Measurements from ENCODE around the gene HSPA8.

The HSPA8 gene

GRCh38 chr11:123033895-123034294 is 28.0 kb downstream of the HSPA8 start:
- Histone ChIP-seq H3K27me3 (ENCODE audit: insufficient read depth, low read length, poor library complexity, severe bottlenecking) (no peaks in the 10 kb centered on the region), H4K20me1 (ENCODE audit: insufficient read depth, low read length, poor library complexity, severe bottlenecking) (no peaks in the 10 kb centered on the region), H3K9me3 (ENCODE audit: insufficient read depth, low read depth, low read length) (no peaks in the 10 kb centered on the region), H3F3A (ENCODE audit: low read depth) (no peaks in the 10 kb centered on the region), H3K36me3 (ENCODE audit: insufficient read depth, low read length) (no peaks in the 10 kb centered on the region), H3K4me2 (ENCODE audit: low read depth, low read length, poor library complexity, severe bottlenecking) (no peak overlapping the region), H3K79me2 (ENCODE audit: insufficient read depth, low read length) (no peaks in the 10 kb centered on the region), H3K4me1 (ENCODE audit: insufficient read depth, low read length, poor library complexity, severe bottlenecking) (peaks cover 7% of the 10 kb centered on the region), H3K9ac (ENCODE audit: low read depth, low read length, poor library complexity, severe bottlenecking) (no peak overlapping the region), H3K4me3 (ENCODE audit: low read length, poor library complexity, severe bottlenecking) (no peak overlapping the region), H3K9me2 (replicated peaks; ENCODE audit: low read depth, low read length) (no peaks in the 10 kb centered on the region), H2AFZ (ENCODE audit: low read length) (peak overlapping the region; percentile 68)
- TF ChIP-seq EZH2phosphoT487 (IDR thresholded peaks at IDR 0.05; ENCODE audit: borderline replicate concordance) (no peak), CTCF (conservative IDR thresholded peaks at IDR 0.05; ENCODE audit: low read length) (peak; percentile 39; the same call in 1 of the 2 replicates)

DNA sequence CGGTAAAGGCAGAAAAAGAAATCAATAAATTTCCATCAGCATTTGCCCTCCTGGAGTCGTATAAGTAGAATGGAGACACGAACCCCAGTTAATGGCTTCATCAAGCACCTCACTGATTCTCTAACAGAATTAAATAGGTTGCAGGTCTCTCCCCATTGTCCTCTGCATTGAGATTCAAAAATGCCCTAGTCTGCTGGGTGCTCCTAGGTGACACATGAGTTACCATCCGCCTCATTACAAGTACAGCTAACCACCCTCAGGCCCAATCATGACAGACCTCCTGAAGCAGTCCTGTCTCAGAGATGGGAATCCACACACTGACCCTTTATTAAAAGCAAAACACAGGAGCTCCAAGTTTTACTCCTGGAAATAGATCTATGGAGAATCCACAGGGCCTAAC is 31.4 kb downstream of the HSPA8 start:
- no peak overlapping the region for H3K9ac ChIP-seq (ENCODE audit: low read depth, low read length, poor library complexity, severe bottlenecking)
- H3K27me3 ChIP-seq (ENCODE audit: insufficient read depth, low read length, poor library complexity, severe bottlenecking): no peaks in the 10 kb centered on the region
- H3K9me2 ChIP-seq (replicated peaks; ENCODE audit: low read depth, low read length): no peaks in the 10 kb centered on the region
- no peaks in the 10 kb centered on the region for H3K9me3 ChIP-seq (ENCODE audit: insufficient read depth, low read depth, low read length)
- H3K36me3 ChIP-seq (ENCODE audit: insufficient read depth, low read length): no peaks in the 10 kb centered on the region
- H2AFZ ChIP-seq (ENCODE audit: low read length): no peak overlapping the region
- H3F3A ChIP-seq (ENCODE audit: low read depth): no peaks in the 10 kb centered on the region
- no peak overlapping the region for H3K4me2 ChIP-seq (ENCODE audit: low read depth, low read length, poor library complexity, severe bottlenecking)
- H4K20me1 ChIP-seq (ENCODE audit: insufficient read depth, low read length, poor library complexity, severe bottlenecking): no peaks in the 10 kb centered on the region
- H3K79me2 ChIP-seq (ENCODE audit: insufficient read depth, low read length): no peaks in the 10 kb centered on the region
- no peak for TF ChIP-seq CTCF (conservative IDR thresholded peaks at IDR 0.05; ENCODE audit: low read length)
- no peak for TF ChIP-seq EZH2phosphoT487 (IDR thresholded peaks at IDR 0.05; ENCODE audit: borderline replicate concordance)
- peaks cover 7% of the 10 kb centered on the region for H3K4me1 ChIP-seq (ENCODE audit: insufficient read depth, low read length, poor library complexity, severe bottlenecking)
- no peak overlapping the region for H3K4me3 ChIP-seq (ENCODE audit: low read length, poor library complexity, severe bottlenecking)

GRCh38 chr11:123020968-123021367 is 41.0 kb downstream of the HSPA8 start:
- Histone ChIP-seq H3K9me2 (replicated peaks; ENCODE audit: low read depth, low read length) (no peaks in the 10 kb centered on the region), H3K4me2 (ENCODE audit: low read depth, low read length, poor library complexity, severe bottlenecking) (no peak overlapping the region), H4K20me1 (ENCODE audit: insufficient read depth, low read length, poor library complexity, severe bottlenecking) (no peaks in the 10 kb centered on the region), H2AFZ (ENCODE audit: low read length) (peak overlapping the region; percentile 98), H3K4me1 (ENCODE audit: insufficient read depth, low read length, poor library complexity, severe bottlenecking) (no peaks in the 10 kb centered on the region), H3K36me3 (ENCODE audit: insufficient read depth, low read length) (no peaks in the 10 kb centered on the region), H3K9ac (ENCODE audit: low read depth, low read length, poor library complexity, severe bottlenecking) (no peak overlapping the region), H3K79me2 (ENCODE audit: insufficient read depth, low read length) (no peaks in the 10 kb centered on the region), H3F3A (ENCODE audit: low read depth) (no peaks in the 10 kb centered on the region), H3K27me3 (ENCODE audit: insufficient read depth, low read length, poor library complexity, severe bottlenecking) (no peaks in the 10 kb centered on the region), H3K9me3 (ENCODE audit: insufficient read depth, low read depth, low read length) (no peaks in the 10 kb centered on the region), H3K4me3 (ENCODE audit: low read length, poor library complexity, severe bottlenecking) (no peak overlapping the region)
- peak; percentile 86 for TF ChIP-seq CTCF (conservative IDR thresholded peaks at IDR 0.05; ENCODE audit: low read length)
- TF ChIP-seq EZH2phosphoT487 (IDR thresholded peaks at IDR 0.05; ENCODE audit: borderline replicate concordance): no peak

Data from Loucy (cell line).